ENCODE measurements around the gene ZNF384. TPM values are rescaled to one million over a fixed set of nuclear protein-coding genes. Genes with fewer than 3 reads are reported as not detected.

Gene ZNF384
- total RNA-seq, 1 experiment from 2014 or later, result 88.0 TPM

DNA sequence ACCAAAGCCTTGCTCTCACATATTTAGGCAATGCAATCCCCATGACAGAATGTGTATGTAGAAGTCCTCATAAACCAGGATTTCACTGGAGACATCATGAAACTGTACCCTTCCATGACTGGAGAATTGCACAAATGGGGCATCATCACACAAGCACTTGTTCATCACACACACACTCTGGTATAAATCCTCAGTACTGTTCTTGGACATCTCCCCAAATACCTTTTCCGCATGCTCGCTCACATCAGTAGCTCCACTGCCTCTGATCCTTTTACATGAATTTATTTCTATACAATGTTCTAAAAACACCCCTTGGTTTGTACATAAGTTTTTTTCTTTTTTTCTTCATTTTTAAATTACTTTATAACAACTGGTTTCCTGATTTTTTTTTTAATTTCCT lies 23.0 kb downstream of the ZNF384 start:
- no peak overlapping the region for H4K5ac ChIP-seq (ENCODE audit: insufficient read length, low read depth, low read length)
- H3K27ac Mint-ChIP-seq, result no peak overlapping the region; a peak in 1 of 7 replicates
- DNase-seq, result no peak
- no peaks in the 10 kb centered on the region for H3K4me1 ChIP-seq (ENCODE audit: insufficient read depth, low read length)
- peaks cover 4% of the 10 kb centered on the region for H3K23me2 ChIP-seq (ENCODE audit: insufficient read length, low read depth, low read length, poor library complexity, severe bottlenecking)
- no peak overlapping the region for H2AFZ ChIP-seq (ENCODE audit: low read length)
- H3K4me3 Mint-ChIP-seq, result no peak overlapping the region
- H3K9ac ChIP-seq (ENCODE audit: extremely low read depth, insufficient read length, low read length), result no peak overlapping the region
- H3K36me3 Mint-ChIP-seq (ENCODE audit: insufficient read depth in 1 of 3, low read depth in 3 of 3), result peaks cover 28 to 52% (median 37%) of the 10 kb centered on the region in 3 experiments
- no peaks in the 10 kb centered on the region for H3K79me1 ChIP-seq (ENCODE audit: insufficient read depth, low read depth, low read length, poor library complexity, severe bottlenecking)
- H4K20me1 ChIP-seq (ENCODE audit: control insufficient read depth, insufficient read depth, insufficient read length), result no peaks in the 10 kb centered on the region
- H3K9me3 Mint-ChIP-seq, result no peaks in the 10 kb centered on the region
- H3K27me3 Mint-ChIP-seq (ENCODE audit: low read depth), result no peaks in the 10 kb centered on the region; the same call in 1 of the 2 replicates
- no peak overlapping the region for H2BK120ac ChIP-seq (ENCODE audit: low read depth, low read length, poor library complexity, severe bottlenecking)
- H2BK5ac ChIP-seq (ENCODE audit: insufficient read length, low read length), result no peak overlapping the region
- H2BK20ac ChIP-seq (ENCODE audit: low read depth, low read length, poor library complexity, severe bottlenecking), result no peak overlapping the region
- H3K23ac ChIP-seq (ENCODE audit: insufficient read length, low read depth, low read length), result no peak overlapping the region
- H3K79me2 ChIP-seq (ENCODE audit: insufficient read depth, low read length), result no peaks in the 10 kb centered on the region
- H3K56ac ChIP-seq (ENCODE audit: insufficient read length, low read depth, low read length), result no peak overlapping the region
- H3K18ac ChIP-seq (ENCODE audit: insufficient read length, low read depth, low read length), result no peak overlapping the region
- H2BK15ac ChIP-seq (ENCODE audit: low read depth, low read length), result no peak overlapping the region
- TF ChIP-seq, protein P1, sequence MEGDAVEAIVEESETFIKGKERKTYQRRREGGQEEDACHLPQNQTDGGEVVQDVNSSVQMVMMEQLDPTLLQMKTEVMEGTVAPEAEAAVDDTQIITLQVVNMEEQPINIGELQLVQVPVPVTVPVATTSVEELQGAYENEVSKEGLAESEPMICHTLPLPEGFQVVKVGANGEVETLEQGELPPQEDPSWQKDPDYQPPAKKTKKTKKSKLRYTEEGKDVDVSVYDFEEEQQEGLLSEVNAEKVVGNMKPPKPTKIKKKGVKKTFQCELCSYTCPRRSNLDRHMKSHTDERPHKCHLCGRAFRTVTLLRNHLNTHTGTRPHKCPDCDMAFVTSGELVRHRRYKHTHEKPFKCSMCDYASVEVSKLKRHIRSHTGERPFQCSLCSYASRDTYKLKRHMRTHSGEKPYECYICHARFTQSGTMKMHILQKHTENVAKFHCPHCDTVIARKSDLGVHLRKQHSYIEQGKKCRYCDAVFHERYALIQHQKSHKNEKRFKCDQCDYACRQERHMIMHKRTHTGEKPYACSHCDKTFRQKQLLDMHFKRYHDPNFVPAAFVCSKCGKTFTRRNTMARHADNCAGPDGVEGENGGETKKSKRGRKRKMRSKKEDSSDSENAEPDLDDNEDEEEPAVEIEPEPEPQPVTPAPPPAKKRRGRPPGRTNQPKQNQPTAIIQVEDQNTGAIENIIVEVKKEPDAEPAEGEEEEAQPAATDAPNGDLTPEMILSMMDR (conservative IDR thresholded peaks at IDR 0.05), result no peak
- H3K14ac ChIP-seq (ENCODE audit: insufficient read depth, low read length), result no peak overlapping the region
- WGBS (ENCODE audit: extremely low coverage, insufficient read length, low lambda C conversion rate), result no CpG with 5 or more reads among the region's 2 CpGs
- H3T11ph ChIP-seq (ENCODE audit: low read length), result no peak overlapping the region
- H2BK12ac ChIP-seq (ENCODE audit: insufficient read length, low read depth, low read length), result no peak overlapping the region
- no peak overlapping the region for H2AK5ac ChIP-seq (ENCODE audit: insufficient read length, low read length)
- no peak overlapping the region for H3K4ac ChIP-seq (ENCODE audit: low read depth, low read length)
- H4K8ac ChIP-seq (replicated peaks; ENCODE audit: insufficient read length, low read depth, low read length), result no peak overlapping the region
- peaks cover 10% of the 10 kb centered on the region in 2 experiments for H3K4me1 Mint-ChIP-seq
- no peak overlapping the region for H3K27ac ChIP-seq (ENCODE audit: insufficient read length, low read depth, low read length)
- H4K91ac ChIP-seq (ENCODE audit: insufficient read length, low read depth, low read length), result no peak overlapping the region
- no peaks in the 10 kb centered on the region for H3K27me3 ChIP-seq (ENCODE audit: insufficient read depth, low read length)
- H3K9me3 ChIP-seq (ENCODE audit: control insufficient read depth, low read depth, low read length), result no peaks in the 10 kb centered on the region
- no peak overlapping the region for H3K4me2 ChIP-seq (ENCODE audit: insufficient read depth, insufficient read length, low read length)

All from H9 (cell line).